ENCODE measurements around the gene SAFB2. TPM values are rescaled to one million over a fixed set of nuclear protein-coding genes. Genes with fewer than 3 reads are reported as not detected.
A peak's percentile ranks its signal among the peaks of the same experiment; 100 is the strongest.

Gene SAFB2
- total RNA-seq, result 10 to 100 TPM; 58.1 to 99.8 (median 93.1) TPM

GRCh38 chr19:5622465-5623396 lies at the start of gene SAFB2, which contains the start of gene SAFB:
TSS of gene SAFB2 (minus strand) at chr19:5622776. CDS start at chr19:5622715, 61 bp downstream.
TSS of gene SAFB (plus strand) at chr19:5623083. CDS start at chr19:5623206, 123 bp downstream.
- Histone ChIP-seq H3K4me1 (peaks cover 3 to 72% (median 59%) of the 10 kb centered on the region in 4 donors), H3K27ac (peak within 1 kb of the TSS; percentile 91 to 97 (median 93)), H3K9me3 (no peaks in the 10 kb centered on the region), H3K27me3 (no peaks in the 10 kb centered on the region), H3K36me3 (peaks cover 2 to 32% (median 9%) of the 10 kb centered on the region in 3 donors), H3K4me3 (peak within 1 kb of the TSS; percentile 66 to 98 (median 88))
- DNase-seq (ENCODE audit: low spot score in 2 of 2), result peak; percentile 96 to 97
- TF ChIP-seq CTCF (IDR thresholded peaks at IDR 0.05) (peak in 1 of 5 experiments; percentile 25), EP300 (IDR thresholded peaks at IDR 0.05) (peak; percentile 92 to 99), POLR2A (IDR thresholded peaks at IDR 0.05) (peak; percentile 97 to 99)
- 0 to 1% methylated on average over 51 to 93 of the region's 116 CpGs for WGBS, 2 donors

GRCh38 chr19:5671600-5671999 lies 49.0 kb upstream of the SAFB2 start:
- 85 to 92% methylated on average over 5 to 7 of the region's 7 CpGs for WGBS, 2 donors
- Histone ChIP-seq H3K4me1 (no peaks in the 10 kb centered on the region), H3K9me3 (no peaks in the 10 kb centered on the region), H3K4me3 (no peak overlapping the region), H3K27me3 (no peaks in the 10 kb centered on the region), H3K36me3 (peaks cover 0 to 51% (median 10%) of the 10 kb centered on the region in 3 donors), H3K27ac (no peak overlapping the region)
- DNase-seq (ENCODE audit: low spot score in 2 of 2), result no peak
- TF ChIP-seq CTCF (IDR thresholded peaks at IDR 0.05) (no peak), POLR2A (IDR thresholded peaks at IDR 0.05) (no peak), EP300 (IDR thresholded peaks at IDR 0.05) (no peak)

- H3K4me3 ChIP-seq, result no peak overlapping the region
- 84 to 94% methylated on average over 4 to 11 of the region's 11 CpGs for WGBS, 2 donors
- peaks cover 4 to 75% (median 23%) of the 10 kb centered on the region in 3 donors for H3K36me3 ChIP-seq
- no peak overlapping the region for H3K27ac ChIP-seq
- H3K4me1 ChIP-seq, result no peaks in the 10 kb centered on the region
- TF ChIP-seq CTCF (IDR thresholded peaks at IDR 0.05) (no peak), POLR2A (IDR thresholded peaks at IDR 0.05) (no peak)
- no peaks in the 10 kb centered on the region for H3K27me3 ChIP-seq
- DNase-seq (ENCODE audit: low spot score in 2 of 2), result no peak
- H3K9me3 ChIP-seq, result no peaks in the 10 kb centered on the region
Observed at GRCh38 chr19:5669212-5669611, 46.6 kb upstream of the SAFB2 start.

- H3K36me3 ChIP-seq, result peaks cover 4 to 89% (median 33%) of the 10 kb centered on the region in 3 donors
- DNase-seq (ENCODE audit: low spot score in 2 of 2), result no peak
- no peak overlapping the region for H3K27ac ChIP-seq
- WGBS, 2 donors, result 82 to 84% methylated on average over 13 to 19 of the region's 22 CpGs
- H3K4me3 ChIP-seq, result no peak overlapping the region
- H3K27me3 ChIP-seq, result no peaks in the 10 kb centered on the region
- H3K9me3 ChIP-seq, result no peaks in the 10 kb centered on the region
- H3K4me1 ChIP-seq, result no peaks in the 10 kb centered on the region
- no peak for TF ChIP-seq EP300 (IDR thresholded peaks at IDR 0.05)
- no peak for TF ChIP-seq POLR2A (IDR thresholded peaks at IDR 0.05)
- TF ChIP-seq CTCF (IDR thresholded peaks at IDR 0.05), result no peak
Observed at GRCh38 chr19:5667751-5668271, 45.2 kb upstream of the SAFB2 start.

Data from tibial nerve (tissue), 4 donors.